AG09309 (cell line): Measurements from ENCODE around the gene CCND1.

Experiments used
- DNase-seq: peaks from one replicate; pipeline ENCODE4 v3.0.0-alpha.2; 2010; ENCODE audit warnings: low read depth
- H3K4me3 ChIP-seq: 2 replicates; pipeline ENCODE4 v1.5.1; 2011; ENCODE audit warnings: mild to moderate bottlenecking, low read depth, low read length, moderate library complexity; ENCODE audit not compliant: control insufficient read depth
- TF ChIP-seq, protein P1 (sequence below): IDR thresholded peaks from 2 replicates; pipeline ENCODE4 v1.5.1; 2011; ENCODE audit warnings: mild to moderate bottlenecking, low read depth, low read length, inconsistent platforms; ENCODE audit not compliant: insufficient read depth, control insufficient read depth; ENCODE audit errors: missing control alignments

CCND1 gene

DNA sequence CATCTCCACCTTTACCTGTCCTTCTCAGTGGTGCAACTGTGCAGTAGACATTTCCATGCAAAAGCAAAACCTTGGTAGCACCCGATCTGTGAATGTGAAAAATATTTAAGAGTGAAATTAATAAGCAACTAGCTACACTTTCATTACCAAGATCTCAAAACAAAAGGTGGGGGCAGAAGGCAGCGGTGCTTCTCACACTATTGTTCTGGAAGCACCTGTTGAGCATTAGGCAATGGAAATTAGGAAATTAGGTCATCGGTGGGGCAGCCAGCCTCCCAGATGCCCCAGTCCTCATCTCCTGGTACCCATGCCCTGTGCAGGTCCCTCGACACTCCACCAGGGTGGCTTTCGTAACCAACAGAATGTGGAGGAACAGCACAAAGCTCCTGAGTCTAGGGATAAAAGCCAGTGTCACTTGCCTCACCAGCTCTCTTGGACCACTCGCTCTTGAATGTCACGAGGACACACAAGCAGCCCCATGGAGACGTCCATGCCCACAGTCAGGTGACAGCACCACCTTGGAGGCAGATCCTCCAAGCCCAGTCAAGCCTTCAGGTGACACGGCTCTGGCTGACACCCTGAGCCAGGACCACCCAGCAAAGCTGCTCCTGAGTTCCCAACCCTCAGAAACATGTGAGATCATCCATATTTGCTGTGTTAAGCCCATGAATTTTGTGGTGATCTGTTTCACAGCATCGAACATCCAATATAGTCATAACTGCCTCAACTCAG, 30.9 kb downstream of the CCND1 start:
- no peak overlapping the region for H3K4me3 ChIP-seq
- TF ChIP-seq, protein P1, sequence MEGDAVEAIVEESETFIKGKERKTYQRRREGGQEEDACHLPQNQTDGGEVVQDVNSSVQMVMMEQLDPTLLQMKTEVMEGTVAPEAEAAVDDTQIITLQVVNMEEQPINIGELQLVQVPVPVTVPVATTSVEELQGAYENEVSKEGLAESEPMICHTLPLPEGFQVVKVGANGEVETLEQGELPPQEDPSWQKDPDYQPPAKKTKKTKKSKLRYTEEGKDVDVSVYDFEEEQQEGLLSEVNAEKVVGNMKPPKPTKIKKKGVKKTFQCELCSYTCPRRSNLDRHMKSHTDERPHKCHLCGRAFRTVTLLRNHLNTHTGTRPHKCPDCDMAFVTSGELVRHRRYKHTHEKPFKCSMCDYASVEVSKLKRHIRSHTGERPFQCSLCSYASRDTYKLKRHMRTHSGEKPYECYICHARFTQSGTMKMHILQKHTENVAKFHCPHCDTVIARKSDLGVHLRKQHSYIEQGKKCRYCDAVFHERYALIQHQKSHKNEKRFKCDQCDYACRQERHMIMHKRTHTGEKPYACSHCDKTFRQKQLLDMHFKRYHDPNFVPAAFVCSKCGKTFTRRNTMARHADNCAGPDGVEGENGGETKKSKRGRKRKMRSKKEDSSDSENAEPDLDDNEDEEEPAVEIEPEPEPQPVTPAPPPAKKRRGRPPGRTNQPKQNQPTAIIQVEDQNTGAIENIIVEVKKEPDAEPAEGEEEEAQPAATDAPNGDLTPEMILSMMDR, result no peak
- DNase-seq, result no peak

DNA sequence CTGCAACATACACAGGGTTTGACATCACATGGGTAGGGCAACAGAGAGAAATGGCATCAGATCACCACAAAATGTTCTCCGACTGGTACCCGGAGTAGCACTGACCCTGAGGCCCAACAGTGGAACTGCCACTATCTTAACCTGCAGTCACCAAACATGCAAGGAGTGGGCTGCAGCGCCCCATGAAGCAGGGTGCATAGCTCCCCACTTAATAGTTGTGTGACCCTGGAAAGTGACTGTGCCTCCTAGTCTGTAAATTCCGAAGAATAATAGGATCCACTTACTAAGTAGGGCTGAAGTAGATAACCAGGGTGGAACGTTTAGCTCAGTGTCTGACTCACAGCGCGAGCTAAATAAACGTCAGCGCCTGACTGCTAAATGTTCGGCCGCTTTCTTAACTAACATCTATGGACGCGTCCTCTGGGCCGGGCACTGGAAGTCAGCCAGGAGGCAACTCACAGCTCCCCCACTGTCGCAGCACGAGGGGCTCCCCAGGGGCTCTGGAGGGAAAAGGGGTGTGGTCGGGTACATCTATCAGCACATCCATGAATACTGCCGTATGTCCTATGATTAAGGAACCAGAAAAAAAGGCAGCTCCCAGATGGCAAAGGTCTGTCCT, 33.4 kb downstream of the CCND1 start:
- peak overlapping the region; percentile 80 for H3K4me3 ChIP-seq
- TF ChIP-seq, protein P1, result no peak
- DNase-seq, result no peak

DNA sequence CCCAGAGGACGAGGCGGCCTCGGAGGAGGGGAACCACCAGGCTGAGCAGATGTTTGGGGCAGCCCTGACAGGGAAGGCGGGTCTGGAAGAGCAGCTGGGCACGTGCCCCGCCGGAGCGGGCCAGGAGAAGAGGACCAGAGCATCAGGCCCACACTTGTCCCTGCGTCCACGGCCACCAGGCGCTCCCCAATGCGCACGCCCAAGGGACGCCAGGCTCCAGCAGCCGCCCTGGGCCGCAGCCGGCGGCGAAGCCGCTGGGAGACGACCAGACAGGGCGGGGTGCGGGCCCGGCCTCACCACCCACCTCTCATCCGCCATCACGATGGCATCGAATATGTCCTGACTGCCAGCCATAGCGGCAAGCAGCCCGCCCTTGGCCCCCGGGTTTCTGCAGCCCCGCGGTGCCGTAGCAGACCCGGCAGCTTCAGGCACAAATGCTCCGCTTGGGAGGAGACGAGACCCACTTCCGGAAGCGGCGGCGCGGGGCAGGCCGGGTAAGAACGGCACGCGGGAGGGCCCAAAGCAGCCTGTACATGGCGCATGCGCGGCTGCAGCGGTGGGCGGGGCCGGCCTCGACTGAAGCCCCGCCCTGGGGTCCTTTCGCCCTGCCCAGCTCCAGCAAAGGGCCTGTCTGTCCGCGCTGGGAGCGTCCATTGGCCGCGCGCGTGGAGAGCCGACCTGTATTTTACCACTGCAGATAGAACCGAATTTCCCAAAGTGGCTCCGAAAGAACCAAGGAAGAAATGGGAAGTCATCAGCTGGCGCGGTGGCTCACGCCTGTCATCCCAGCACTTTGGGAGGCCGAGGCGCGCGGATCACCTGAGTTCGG, 34.1 kb downstream of the CCND1 start, which contains the start of gene LTO1:
LTO1 (minus strand) TSS at position 468 of the 829 bp plus-strand sequence; CDS start at position 354, 114 bp downstream.
- peak; percentile 66 for DNase-seq
- peak within 1 kb of the TSS; percentile 80 for H3K4me3 ChIP-seq
- TF ChIP-seq, protein P1, result no peak

DNA sequence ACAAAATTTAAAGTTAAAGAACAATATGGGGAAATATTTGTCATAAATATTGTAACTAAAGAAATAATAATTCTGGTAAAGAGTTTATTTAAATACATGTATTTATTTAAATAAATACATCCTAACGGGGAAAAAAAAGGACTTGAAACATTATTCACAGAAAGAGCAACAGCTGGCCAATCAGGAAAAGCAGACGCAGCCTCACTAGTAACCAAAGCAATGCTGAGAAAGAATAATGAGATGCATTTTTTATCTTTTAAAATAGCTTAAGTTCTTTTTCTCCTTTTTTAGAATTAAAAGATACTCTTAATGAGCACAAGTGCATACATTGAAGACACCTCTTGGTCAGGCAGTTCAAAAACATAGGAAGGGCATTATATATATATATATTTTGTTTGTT, 36.8 kb downstream of the CCND1 start:
- H3K4me3 ChIP-seq, result no peak overlapping the region
- TF ChIP-seq, protein P1, result no peak
- DNase-seq, result no peak

DNA sequence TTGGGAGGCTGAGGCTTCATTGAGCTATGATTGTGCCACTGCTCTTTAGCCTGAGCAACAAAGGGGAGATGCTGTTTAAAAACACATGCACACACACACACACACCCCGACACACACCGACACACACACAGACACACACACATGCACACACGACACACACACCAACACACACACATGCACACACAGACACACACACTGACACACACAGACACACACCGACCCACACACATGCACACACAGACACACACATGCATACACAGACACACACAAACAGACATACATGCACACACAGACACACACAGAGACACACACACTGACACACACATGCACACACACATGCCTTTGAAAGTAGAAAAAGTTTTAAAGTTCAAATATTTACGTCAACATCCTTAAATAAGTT, 39.7 kb downstream of the CCND1 start:
- DNase-seq, result no peak
- H3K4me3 ChIP-seq, result no peak overlapping the region
- TF ChIP-seq, protein P1, result no peak

DNA sequence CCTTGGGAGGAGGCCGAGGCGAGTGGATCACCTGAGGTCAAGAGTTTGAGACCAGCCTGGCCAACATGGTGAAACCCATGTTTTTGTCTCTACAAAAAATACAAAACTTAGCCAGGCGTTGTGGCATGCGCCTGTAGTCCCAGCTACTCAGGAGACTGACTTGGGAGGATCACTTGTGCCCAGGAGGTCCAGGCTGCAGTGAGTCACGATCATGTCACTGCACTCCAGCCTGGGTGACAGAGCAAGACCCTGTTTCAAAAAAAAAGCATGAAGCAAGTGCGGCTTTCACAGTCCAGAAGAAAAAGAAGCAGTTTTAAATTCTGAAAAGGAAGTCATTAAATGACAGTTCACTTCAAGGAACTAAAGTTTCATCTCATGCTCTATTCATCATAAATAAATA, 41.3 kb downstream of the CCND1 start:
- H3K4me3 ChIP-seq, result no peak overlapping the region
- TF ChIP-seq, protein P1, result no peak
- no peak for DNase-seq
